ENCODE data around the gene GPR26.

The GPR26 gene

GRCh38 chr10:123642697-123643096, 23.5 kb upstream of the GPR26 start:
- peak in 3 of 42 donors; percentile 4 to 24 (median 19) for DNase-seq
- intact Hi-C loops (cut with DNase I): no loop called here

- intact Hi-C loops (cut with DNase I): no loop called here
- DNase-seq: peak in 5 of 42 donors; percentile 4 to 28 (median 9)
These were observed 22.8 kb upstream of the GPR26 start for GRCh38 chr10:123643315-123643714.

GRCh38 chr10:123645016-123645415, 21.1 kb upstream of the GPR26 start:
- DNase-seq: peak in 5 of 42 donors; percentile 0 to 21 (median 9)
- intact Hi-C loops (cut with DNase I): no loop called here

GRCh38 chr10:123645615-123646014, 20.5 kb upstream of the GPR26 start:
- intact Hi-C loops (cut with DNase I): no loop called here
- DNase-seq: peak in 3 of 42 donors; percentile 8 to 29 (median 23)

- intact Hi-C loops (cut with DNase I): no loop called here
- peak in 4 of 42 donors; percentile 5 to 22 (median 15) for DNase-seq
These were observed 17.6 kb upstream of the GPR26 start for GRCh38 chr10:123648595-123648994.

- intact Hi-C loops (cut with DNase I): no loop called here
- peak in 3 of 42 donors; percentile 6 to 26 (median 22) for DNase-seq
These were observed 16.5 kb upstream of the GPR26 start for GRCh38 chr10:123649676-123650075.

GRCh38 chr10:123651421-123652047, 14.6 kb upstream of the GPR26 start:
- intact Hi-C loops (cut with DNase I): no loop called here
- peak in 4 of 42 donors; percentile 1 to 15 (median 5) for DNase-seq

- peak in 1 of 42 donors; percentile 4 for DNase-seq
- intact Hi-C loops (cut with DNase I): no loop called here
These were observed 10.4 kb upstream of the GPR26 start for GRCh38 chr10:123655751-123656150.

GRCh38 chr10:123663522-123663921, 2.6 kb upstream of the GPR26 start:
- intact Hi-C loops (cut with DNase I): no loop called here
- DNase-seq: no peak

- DNase-seq: peak in 12 of 42 donors; percentile 10 to 43 (median 24)
- intact Hi-C loops (cut with DNase I): no loop called here
These were observed 466 bp upstream of the GPR26 start for GRCh38 chr10:123665491-123666286.

GRCh38 chr10:123669886-123670285, 3.7 kb downstream of the GPR26 start:
- DNase-seq: no peak
- intact Hi-C loops (cut with DNase I): no loop called here

- intact Hi-C loops (cut with DNase I): no loop called here
- no peak for DNase-seq
These were observed 7.0 kb downstream of the GPR26 start for GRCh38 chr10:123673198-123673597.

GRCh38 chr10:123674741-123675140, 8.6 kb downstream of the GPR26 start:
- DNase-seq: no peak

GRCh38 chr10:123675811-123676210, 9.7 kb downstream of the GPR26 start:
- intact Hi-C loops (cut with DNase I): no loop called here
- no peak for DNase-seq

More at GRCh38 chr10:123674741-123675140, 8.6 kb downstream of the GPR26 start:
- intact Hi-C loops (cut with DNase I): no loop called here

- intact Hi-C loops (cut with DNase I): no loop called here
- DNase-seq: no peak
These were observed 11.4 kb downstream of the GPR26 start for GRCh38 chr10:123677556-123677955.

GRCh38 chr10:123678376-123678775, 12.2 kb downstream of the GPR26 start:
- intact Hi-C loops (cut with DNase I): no loop called here

GRCh38 chr10:123681285-123681684, 15.1 kb downstream of the GPR26 start:
- intact Hi-C loops (cut with DNase I): no loop called here
- DNase-seq: peak in 8 of 42 donors; percentile 7 to 53 (median 35)

More at GRCh38 chr10:123678376-123678775, 12.2 kb downstream of the GPR26 start:
- DNase-seq: no peak

- intact Hi-C loops (cut with DNase I): no loop called here
- no peak for DNase-seq
These were observed 16.3 kb downstream of the GPR26 start for GRCh38 chr10:123682477-123682876.

GRCh38 chr10:123683459-123683858, 17.3 kb downstream of the GPR26 start:
- no peak for DNase-seq
- intact Hi-C loops (cut with DNase I): no loop called here

GRCh38 chr10:123683865-123684264, 17.7 kb downstream of the GPR26 start:
- intact Hi-C loops (cut with DNase I): no loop called here
- no peak for DNase-seq
